Measurements from ENCODE around the gene PGAP2.

Gene PGAP2

GRCh38 chr11:3853899-3854659, 45.7 kb downstream of the PGAP2 start:
- Histone ChIP-seq H3F3A (ENCODE audit: insufficient read depth) (peaks cover 16% of the 10 kb centered on the region), H3K4me3 (ENCODE audit: insufficient read depth, low read length, poor library complexity, severe bottlenecking) (peak overlapping the region; percentile 40), H3K79me2 (ENCODE audit: insufficient read depth, low read length) (peaks cover 25% of the 10 kb centered on the region), H3K4me2 (ENCODE audit: low read depth, low read length, poor library complexity, severe bottlenecking) (peak overlapping the region; percentile 76), H3K9me2 (replicated peaks; ENCODE audit: insufficient read depth, low read length) (no peaks in the 10 kb centered on the region), H2AFZ (ENCODE audit: low read depth, low read length, severe bottlenecking) (peak overlapping the region; percentile 85), H3K9ac (ENCODE audit: low read length) (peak overlapping the region; percentile 72), H4K20me1 (ENCODE audit: low read depth, low read length) (no peaks in the 10 kb centered on the region; the same call in 1 of the 2 replicates), H3K27ac (ENCODE audit: low read depth, low read length) (peak overlapping the region; percentile 93), H3K36me3 (ENCODE audit: low read length) (no peaks in the 10 kb centered on the region), H3K27me3 (ENCODE audit: low read length) (no peaks in the 10 kb centered on the region), H3K9me3 (ENCODE audit: insufficient read depth, low read length) (no peaks in the 10 kb centered on the region)
- TF ChIP-seq, protein P1, sequence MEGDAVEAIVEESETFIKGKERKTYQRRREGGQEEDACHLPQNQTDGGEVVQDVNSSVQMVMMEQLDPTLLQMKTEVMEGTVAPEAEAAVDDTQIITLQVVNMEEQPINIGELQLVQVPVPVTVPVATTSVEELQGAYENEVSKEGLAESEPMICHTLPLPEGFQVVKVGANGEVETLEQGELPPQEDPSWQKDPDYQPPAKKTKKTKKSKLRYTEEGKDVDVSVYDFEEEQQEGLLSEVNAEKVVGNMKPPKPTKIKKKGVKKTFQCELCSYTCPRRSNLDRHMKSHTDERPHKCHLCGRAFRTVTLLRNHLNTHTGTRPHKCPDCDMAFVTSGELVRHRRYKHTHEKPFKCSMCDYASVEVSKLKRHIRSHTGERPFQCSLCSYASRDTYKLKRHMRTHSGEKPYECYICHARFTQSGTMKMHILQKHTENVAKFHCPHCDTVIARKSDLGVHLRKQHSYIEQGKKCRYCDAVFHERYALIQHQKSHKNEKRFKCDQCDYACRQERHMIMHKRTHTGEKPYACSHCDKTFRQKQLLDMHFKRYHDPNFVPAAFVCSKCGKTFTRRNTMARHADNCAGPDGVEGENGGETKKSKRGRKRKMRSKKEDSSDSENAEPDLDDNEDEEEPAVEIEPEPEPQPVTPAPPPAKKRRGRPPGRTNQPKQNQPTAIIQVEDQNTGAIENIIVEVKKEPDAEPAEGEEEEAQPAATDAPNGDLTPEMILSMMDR (IDR thresholded peaks at IDR 0.05; ENCODE audit: insufficient read depth, low read length, poor library complexity, severe bottlenecking): no peak
- no peak for TF ChIP-seq EZH2phosphoT487 (conservative IDR thresholded peaks at IDR 0.05; ENCODE audit: low read length)

GRCh38 chr11:3854660-3854976, 46.3 kb downstream of the PGAP2 start:
- Histone ChIP-seq H3K27me3 (ENCODE audit: low read length) (no peaks in the 10 kb centered on the region), H3K4me3 (ENCODE audit: insufficient read depth, low read length, poor library complexity, severe bottlenecking) (peak overlapping the region; percentile 40), H2AFZ (ENCODE audit: low read depth, low read length, severe bottlenecking) (peak overlapping the region; percentile 85), H4K20me1 (ENCODE audit: low read depth, low read length) (no peaks in the 10 kb centered on the region; the same call in 1 of the 2 replicates), H3K79me2 (ENCODE audit: insufficient read depth, low read length) (peaks cover 30% of the 10 kb centered on the region), H3K4me2 (ENCODE audit: low read depth, low read length, poor library complexity, severe bottlenecking) (peak overlapping the region; percentile 76), H3K9me3 (ENCODE audit: insufficient read depth, low read length) (no peaks in the 10 kb centered on the region), H3F3A (ENCODE audit: insufficient read depth) (peaks cover 16% of the 10 kb centered on the region), H3K9me2 (replicated peaks; ENCODE audit: insufficient read depth, low read length) (no peaks in the 10 kb centered on the region), H3K27ac (ENCODE audit: low read depth, low read length) (peak overlapping the region; percentile 93), H3K9ac (ENCODE audit: low read length) (peak overlapping the region; percentile 72), H3K36me3 (ENCODE audit: low read length) (no peaks in the 10 kb centered on the region)
- TF ChIP-seq EZH2phosphoT487 (conservative IDR thresholded peaks at IDR 0.05; ENCODE audit: low read length): no peak
- TF ChIP-seq, protein P1 (IDR thresholded peaks at IDR 0.05; ENCODE audit: insufficient read depth, low read length, poor library complexity, severe bottlenecking): no peak

DNA sequence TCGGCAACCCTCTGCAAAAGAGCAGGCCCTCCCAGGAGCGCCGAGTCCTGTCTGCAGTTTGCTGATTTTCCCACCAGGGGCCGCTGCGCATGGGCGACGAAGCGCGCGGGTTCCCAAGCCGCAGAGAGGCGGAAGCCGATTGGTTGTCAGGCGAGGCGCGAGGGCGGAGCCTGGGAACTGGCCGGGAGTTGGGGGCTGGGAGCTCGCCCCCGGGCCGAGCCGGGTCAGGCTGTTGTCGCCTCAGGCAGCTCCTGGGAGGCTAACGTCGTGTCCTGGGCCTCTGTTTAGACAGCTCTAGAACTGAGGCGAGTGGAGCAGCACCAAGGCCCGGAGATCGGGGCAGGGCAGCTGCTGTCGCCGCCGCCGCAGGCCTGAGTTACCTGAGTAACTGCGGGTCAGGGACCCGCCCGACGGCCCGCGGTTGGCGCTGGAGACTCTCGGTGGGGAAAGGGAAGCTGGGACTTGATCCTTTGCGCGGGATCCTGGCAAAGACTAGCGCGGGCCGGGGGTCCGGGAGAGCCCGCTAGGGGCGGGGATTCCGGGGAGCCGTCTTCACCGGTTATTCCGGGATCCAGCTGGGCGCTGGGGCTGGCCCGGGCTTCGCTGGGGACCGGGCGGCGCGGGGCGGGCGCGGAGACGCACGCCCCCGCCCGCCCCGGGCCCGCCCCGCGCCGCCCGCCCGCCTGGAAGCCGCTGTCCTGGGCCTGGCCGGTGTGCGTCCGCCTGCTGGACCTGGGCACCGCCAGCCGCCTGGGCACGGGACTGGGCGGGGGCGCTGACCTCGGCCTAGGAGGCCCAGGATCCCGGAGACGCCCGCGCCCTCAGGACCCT, 46.8 kb downstream of the PGAP2 start, which contains the start of gene STIM1:
TSS of gene STIM1 (plus strand) at position 688 of the 831 bp plus-strand sequence. CDS start 607 bp downstream, outside the sequence.
- TF ChIP-seq, protein P1 (IDR thresholded peaks at IDR 0.05; ENCODE audit: insufficient read depth, low read length, poor library complexity, severe bottlenecking): peak; percentile 99
- no peak for TF ChIP-seq EZH2phosphoT487 (conservative IDR thresholded peaks at IDR 0.05; ENCODE audit: low read length)
- Histone ChIP-seq H2AFZ (ENCODE audit: low read depth, low read length, severe bottlenecking) (peak within 1 kb of the TSS; percentile 94), H4K20me1 (ENCODE audit: low read depth, low read length) (no peaks in the 10 kb centered on the region; the same call in 1 of the 2 replicates), H3F3A (ENCODE audit: insufficient read depth) (peaks cover 14% of the 10 kb centered on the region), H3K9me3 (ENCODE audit: insufficient read depth, low read length) (no peaks in the 10 kb centered on the region), H3K27ac (ENCODE audit: low read depth, low read length) (peak within 1 kb of the TSS; percentile 93), H3K4me2 (ENCODE audit: low read depth, low read length, poor library complexity, severe bottlenecking) (peak within 1 kb of the TSS; percentile 89), H3K9me2 (replicated peaks; ENCODE audit: insufficient read depth, low read length) (no peaks in the 10 kb centered on the region), H3K36me3 (ENCODE audit: low read length) (no peaks in the 10 kb centered on the region), H3K79me2 (ENCODE audit: insufficient read depth, low read length) (peaks cover 32% of the 10 kb centered on the region), H3K9ac (ENCODE audit: low read length) (peak within 1 kb of the TSS; percentile 72), H3K27me3 (ENCODE audit: low read length) (no peaks in the 10 kb centered on the region), H3K4me3 (ENCODE audit: insufficient read depth, low read length, poor library complexity, severe bottlenecking) (peak within 1 kb of the TSS; percentile 92)
